Measurements from ENCODE around the gene SLAIN2. TPM values are rescaled to one million over a fixed set of nuclear protein-coding genes. Genes with fewer than 3 reads are reported as not detected.
"Not testable (repeated sequence)": the region's sequence is repeated elsewhere in the genome, so short reads cannot be mapped to it uniquely, and the experiment has no call there.

SLAIN2 gene
- total RNA-seq, 1 donor from 2014 or later, result 206 TPM

DNA sequence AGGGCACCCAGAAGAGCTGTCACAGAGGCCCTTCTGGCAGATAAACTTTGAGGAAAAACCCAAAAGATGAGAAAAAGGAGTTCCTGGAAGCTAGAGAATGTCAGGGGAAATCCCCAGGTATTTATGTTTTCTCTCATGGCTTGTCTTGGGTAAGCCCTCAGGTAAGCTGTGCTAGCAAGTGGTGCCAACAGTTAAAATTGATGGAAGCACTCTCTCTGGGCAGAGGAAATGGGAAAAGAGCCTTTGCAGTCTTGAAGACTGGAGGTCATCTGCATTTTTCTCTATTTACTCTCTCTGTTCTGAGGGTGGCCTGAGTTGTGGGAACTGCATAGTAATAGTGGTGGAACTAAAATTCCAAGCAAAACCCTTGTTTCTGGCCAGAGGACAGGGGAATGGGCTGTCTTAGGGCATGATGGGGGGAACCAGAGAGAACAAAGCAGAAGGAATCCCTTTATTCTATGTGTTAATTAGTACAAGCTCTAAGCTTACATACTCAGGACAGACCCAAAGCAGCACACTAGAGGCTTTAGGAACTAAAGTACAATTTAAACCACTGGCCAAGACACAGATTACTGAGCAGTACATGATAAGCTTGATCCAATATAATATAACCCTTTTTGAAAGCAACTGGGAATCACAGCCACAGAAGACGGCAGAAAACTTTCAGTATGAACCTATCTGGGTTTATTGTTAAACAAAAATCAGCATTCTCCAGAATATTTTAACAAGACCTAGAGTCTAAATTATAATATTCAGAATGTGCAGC is 88.6 kb downstream of the SLAIN2 start:
- no peak for DNase-seq (ENCODE audit: low spot score in 2 of 2)
- no peak for FAIRE-seq

DNA sequence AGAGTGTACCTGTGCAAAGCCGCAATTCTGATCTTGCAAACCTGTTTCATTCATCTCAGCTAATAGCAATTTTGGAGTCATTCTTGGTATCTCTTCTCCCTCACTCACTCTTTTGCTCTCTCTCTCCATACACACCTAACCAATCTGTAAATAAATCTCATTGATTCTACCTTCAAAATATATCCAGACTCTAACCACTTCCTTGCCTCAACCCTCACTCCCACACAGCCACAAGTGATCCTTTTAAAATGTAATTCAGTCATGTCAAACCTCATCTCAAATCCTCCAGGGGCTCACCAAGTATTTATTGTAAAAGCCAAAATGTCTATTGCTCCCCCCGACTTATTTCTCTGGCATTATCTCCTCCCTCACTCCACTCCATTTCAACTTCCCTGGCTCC is 90.1 kb downstream of the SLAIN2 start:
- FAIRE-seq (no peak), DNase-seq (ENCODE audit: low spot score in 2 of 2) (no peak)

- DNase-seq (ENCODE audit: low spot score in 2 of 2) (no peak), FAIRE-seq (no peak)
These were observed 90.7 kb downstream of the SLAIN2 start for GRCh38 chr4:48432017-48432416.

- no peak for DNase-seq (ENCODE audit: low spot score in 2 of 2)
- no peak for FAIRE-seq
These were observed 95.0 kb downstream of the SLAIN2 start for GRCh38 chr4:48436318-48436717.

DNA sequence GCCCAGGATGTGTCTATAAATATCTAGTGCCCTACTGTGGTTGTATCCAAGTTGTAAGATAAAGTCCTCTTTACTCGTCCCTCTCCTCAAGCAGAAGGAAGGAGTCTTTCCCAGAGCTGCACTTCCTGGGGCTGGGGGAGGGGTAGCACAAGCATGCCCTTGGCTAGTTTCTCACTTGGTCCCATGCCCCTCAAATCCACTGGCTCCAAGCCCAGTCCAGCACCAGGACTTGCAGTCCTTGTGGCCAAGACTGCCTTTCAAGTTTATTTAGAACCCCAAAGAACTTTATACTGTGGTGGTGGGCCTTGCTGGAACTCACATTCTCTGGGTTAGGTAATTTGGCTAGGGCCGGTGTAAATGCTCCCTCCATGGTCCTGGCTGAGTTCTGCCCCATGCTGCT is 98.7 kb downstream of the SLAIN2 start:
- FAIRE-seq (no peak), DNase-seq (ENCODE audit: low spot score in 2 of 2) (no peak)

- DNase-seq (ENCODE audit: low spot score in 2 of 2); FAIRE-seq: not testable (repeated sequence)
These were observed 99.6 kb downstream of the SLAIN2 start for GRCh38 chr4:48440914-48441313.

DNA sequence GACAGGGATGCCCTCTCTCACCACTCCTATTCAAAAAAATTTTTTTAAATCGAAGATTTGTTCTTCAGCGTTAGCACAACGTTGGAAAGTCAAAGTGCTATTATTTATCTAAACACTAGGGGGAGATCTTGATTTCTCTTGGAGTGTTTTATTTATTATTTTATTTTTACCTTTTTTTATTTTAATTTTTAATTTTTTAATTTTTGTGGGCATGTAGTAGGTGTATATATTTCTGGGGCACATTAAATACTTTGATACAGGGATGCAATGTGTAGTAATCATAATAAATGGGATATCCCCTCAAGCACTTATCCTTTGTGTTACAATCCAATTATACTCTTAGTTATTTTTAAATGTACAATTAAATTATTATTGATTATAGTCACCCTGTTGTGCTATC is 104.4 kb downstream of the SLAIN2 start:
- FAIRE-seq, result peak; percentile 97

GRCh38 chr4:48446642-48447041 is 105.3 kb downstream of the SLAIN2 start:
- no peak for FAIRE-seq
- no peak for DNase-seq (ENCODE audit: low spot score in 2 of 2)

More for the DNA sequence above, 104.4 kb downstream of the SLAIN2 start:
- peak in 1 of 2 donors; percentile 7 for DNase-seq (ENCODE audit: low spot score in 2 of 2)

DNA sequence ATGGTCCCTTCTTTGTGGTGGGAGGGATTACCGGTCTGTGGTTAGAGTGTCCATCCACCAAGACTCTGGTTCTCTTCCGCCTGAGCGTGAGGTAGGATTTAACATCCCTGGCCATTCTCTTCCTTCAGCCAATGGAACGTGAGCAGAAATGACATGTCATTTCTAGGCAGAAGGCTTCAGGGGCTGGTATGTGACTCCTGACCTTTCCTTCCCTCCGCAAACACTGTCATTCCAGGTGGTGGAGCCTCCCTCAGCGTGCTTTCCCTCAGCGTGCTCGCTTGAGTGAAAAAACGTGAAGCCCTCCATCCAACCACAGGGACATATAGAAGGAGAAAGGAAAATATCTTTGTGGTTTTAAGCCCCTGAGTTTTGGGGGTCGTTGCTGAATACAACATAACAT is 107.8 kb downstream of the SLAIN2 start:
- FAIRE-seq (no peak), DNase-seq (ENCODE audit: low spot score in 2 of 2) (no peak)

DNA sequence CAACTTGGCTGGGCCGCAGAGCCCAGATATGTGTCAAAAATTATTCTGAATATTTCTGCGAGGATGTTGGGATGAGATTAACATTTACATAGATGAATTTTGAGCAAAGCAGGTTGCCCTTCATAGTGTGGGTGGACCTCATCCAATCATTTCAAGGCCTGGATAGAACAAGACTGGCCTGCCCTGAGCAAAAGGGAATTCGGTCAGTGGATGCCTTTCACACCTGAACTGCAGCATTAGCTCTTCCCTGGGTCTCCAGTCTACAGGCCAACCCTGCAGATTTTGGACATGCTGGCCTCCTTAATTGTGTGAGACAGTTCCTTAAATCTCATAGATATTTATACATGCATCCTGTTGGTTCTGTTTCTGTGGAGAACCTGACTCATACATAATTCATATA is 109.4 kb downstream of the SLAIN2 start:
- FAIRE-seq (no peak), DNase-seq (ENCODE audit: low spot score in 2 of 2) (no peak)

GRCh38 chr4:48451656-48452055 is 110.3 kb downstream of the SLAIN2 start:
- FAIRE-seq; DNase-seq (ENCODE audit: low spot score in 2 of 2): not testable (repeated sequence)

- DNase-seq (ENCODE audit: low spot score in 2 of 2), result no peak
- no peak for FAIRE-seq
These were observed 113.3 kb downstream of the SLAIN2 start for GRCh38 chr4:48454591-48454990.

GRCh38 chr4:48461000-48461399 is 119.7 kb downstream of the SLAIN2 start:
- FAIRE-seq, result no peak
- no peak for DNase-seq (ENCODE audit: low spot score in 2 of 2)

DNA sequence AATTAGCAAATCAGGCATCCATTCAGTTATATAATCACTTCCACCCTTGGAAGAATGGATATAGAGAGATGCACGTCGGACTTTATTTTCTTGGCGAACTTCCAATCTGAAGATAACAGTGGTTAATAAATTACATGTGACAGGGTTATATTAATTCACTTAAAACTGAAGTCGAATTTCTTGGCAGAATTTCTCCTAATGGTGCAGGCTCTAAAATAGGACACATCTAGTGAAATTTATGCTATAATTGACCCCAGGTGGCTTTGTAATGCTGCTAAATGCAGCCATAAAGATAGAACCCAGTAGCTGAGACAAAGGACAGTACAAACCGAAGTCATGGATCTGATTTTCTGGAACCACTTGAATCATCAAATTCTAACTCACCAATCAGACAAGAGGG is 121.0 kb downstream of the SLAIN2 start:
- FAIRE-seq (no peak), DNase-seq (ENCODE audit: low spot score in 2 of 2) (no peak)

DNA sequence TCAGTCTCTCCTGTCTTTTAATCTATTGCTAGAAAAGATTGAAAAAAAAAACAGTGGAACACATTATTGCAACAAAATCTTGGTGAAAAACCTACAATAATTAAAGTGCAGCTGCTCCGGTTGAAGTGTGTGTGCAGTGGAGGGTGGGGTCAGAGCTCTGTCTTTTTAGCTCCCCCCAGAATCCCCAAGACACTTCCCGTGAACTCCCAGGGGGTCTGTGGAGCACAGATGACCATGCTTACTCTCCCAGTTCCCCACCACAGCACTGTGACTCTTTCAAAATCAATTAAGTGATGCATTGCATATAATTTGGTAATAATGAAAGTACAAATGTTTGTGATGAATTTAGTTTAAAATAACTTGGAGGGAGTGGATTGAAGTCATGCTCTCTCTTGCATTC is 126.1 kb downstream of the SLAIN2 start:
- FAIRE-seq (no peak), DNase-seq (ENCODE audit: low spot score in 2 of 2) (no peak)

GRCh38 chr4:48467891-48468290 is 126.6 kb downstream of the SLAIN2 start:
- no peak for DNase-seq (ENCODE audit: low spot score in 2 of 2)
- no peak for FAIRE-seq

GRCh38 chr4:48470137-48470536 is 128.8 kb downstream of the SLAIN2 start:
- DNase-seq (ENCODE audit: low spot score in 2 of 2) (no peak), FAIRE-seq (no peak)

GRCh38 chr4:48470570-48470969 is 129.2 kb downstream of the SLAIN2 start:
- DNase-seq (ENCODE audit: low spot score in 2 of 2), result no peak
- FAIRE-seq, result no peak

DNA sequence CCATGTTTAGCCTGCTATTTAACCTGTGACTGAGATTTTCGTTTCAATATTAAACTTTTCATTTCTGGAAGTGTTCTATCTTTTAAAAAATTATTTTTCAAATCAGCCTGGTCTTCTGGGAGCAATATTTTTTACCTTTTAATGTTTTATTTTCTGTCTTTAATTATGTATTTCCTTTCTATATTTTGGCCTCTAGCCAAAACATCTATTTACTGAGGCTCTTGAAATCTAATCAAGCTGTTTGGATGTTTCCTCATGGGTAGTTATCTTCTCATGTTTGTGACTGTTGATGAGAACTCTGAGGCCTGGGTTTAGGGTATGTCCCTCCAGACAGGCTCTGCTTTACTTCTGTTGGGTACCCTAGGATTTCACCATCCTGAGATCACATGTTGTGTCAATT is 131.5 kb downstream of the SLAIN2 start:
- DNase-seq (ENCODE audit: low spot score in 2 of 2) (no peak), FAIRE-seq (no peak)

DNA sequence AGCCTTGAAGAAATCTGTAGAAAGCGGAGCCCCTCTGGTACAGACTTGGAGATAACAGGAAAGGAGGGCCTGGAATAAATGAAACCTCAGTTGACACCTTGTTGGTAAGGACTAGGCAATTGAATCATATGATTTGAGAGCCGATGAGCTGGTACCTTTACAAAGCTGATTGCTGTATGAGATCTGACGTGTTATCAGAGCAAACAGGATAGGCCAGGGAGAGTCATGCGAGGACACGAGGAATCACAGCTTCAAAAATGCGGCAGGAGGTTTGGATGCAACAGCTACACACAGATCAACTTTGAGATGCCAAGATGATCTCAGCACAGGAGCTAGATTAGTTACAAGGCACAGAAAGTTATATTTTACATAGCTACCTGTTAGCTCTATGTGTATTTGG is 134.4 kb downstream of the SLAIN2 start:
- FAIRE-seq, result no peak
- DNase-seq (ENCODE audit: low spot score in 2 of 2), result no peak
